ENCODE measurements around the gene ROCK1.
"Not testable (repeated sequence)": the region's sequence is repeated elsewhere in the genome, so short reads cannot be mapped to it uniquely, and the experiment has no call there.

The ROCK1 gene

DNA sequence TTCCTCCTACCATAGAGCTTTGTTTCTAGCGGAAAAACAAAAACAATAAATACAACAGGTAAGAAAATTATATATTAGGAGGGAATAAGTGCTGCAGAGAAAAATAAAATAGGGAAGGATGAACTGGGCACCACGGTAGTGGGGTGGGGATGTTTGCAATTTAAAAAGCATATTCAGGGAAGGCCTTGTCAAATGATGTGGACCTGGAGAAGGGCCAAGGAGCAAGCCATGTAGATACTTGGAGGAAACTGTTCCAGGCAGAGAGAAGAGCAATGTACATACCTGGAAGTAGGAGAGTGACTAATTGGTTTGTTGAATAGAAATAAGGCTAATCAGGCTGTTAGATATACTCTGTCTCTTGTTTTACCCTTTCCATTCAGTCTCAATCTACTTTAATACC is 136.5 kb downstream of the ROCK1 start:
- DNase-seq: no peak
- TF ChIP-seq POLR2A (IDR thresholded peaks at IDR 0.05; ENCODE audit: low read length) (no peak), GATA1 (IDR thresholded peaks at IDR 0.05; ENCODE audit: low read depth, low read length) (no peak)

DNA sequence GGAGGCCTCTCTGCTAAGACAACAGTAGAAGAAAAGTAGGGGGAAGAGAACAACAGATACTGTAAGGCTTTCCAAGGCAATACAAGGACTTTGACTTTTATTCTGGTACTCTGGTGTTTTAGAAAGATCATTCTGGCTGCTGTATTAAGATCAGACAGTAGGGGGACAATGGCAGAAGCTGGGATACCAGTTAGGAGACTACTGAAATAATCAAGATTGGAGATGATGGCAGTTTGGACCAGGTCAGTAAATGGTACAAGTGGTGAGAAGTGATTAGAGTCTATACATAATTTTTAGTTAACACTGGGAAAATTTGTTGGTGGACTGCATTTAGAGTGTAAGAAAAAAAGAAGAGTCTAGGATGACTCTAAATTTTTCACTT is 139.7 kb downstream of the ROCK1 start:
- TF ChIP-seq POLR2A (IDR thresholded peaks at IDR 0.05; ENCODE audit: low read length): no peak
- TF ChIP-seq GATA1 (IDR thresholded peaks at IDR 0.05; ENCODE audit: low read depth, low read length): no peak
- DNase-seq: peak; percentile 49 to 53

DNA sequence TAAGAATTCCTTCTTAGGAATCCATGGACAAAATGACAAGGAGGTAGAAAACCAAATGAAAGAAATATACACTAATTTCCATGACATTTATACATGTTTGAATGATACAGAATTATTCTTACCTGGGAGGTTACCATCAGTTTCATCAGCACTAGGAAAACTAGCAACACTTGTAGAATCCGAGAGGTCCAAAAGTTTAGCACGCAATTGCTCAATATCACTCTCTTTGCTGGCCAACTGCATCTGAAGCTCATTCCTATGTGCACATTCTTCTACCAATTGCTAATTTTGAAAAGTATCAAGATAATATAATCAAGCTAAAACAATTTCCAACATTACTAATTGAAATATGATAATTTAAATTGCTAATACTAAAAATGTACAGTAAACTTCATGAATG is 144.8 kb downstream of the ROCK1 start:
- no peak for DNase-seq
- TF ChIP-seq POLR2A (IDR thresholded peaks at IDR 0.05; ENCODE audit: low read length) (no peak), GATA1 (IDR thresholded peaks at IDR 0.05; ENCODE audit: low read depth, low read length) (no peak)

DNA sequence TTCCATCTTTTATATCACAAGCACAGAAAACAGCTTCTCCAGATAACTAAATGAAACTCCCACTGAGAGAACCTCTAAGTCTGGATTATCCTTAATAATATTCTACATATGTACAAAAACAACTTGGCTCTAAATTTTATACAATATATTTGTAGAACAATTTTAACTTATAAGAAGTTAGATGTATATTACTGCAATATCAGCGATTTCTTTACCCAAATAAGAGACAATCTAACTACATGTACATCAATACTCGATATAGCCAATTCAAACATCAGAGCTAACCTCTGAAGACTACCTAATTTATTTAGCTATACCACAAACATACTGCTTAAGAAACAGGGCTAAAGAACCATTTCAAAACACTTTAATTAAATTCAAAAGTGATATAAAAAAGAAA is 148.6 kb downstream of the ROCK1 start:
- DNase-seq: no peak
- TF ChIP-seq GATA1 (IDR thresholded peaks at IDR 0.05; ENCODE audit: low read depth, low read length) (no peak), POLR2A (IDR thresholded peaks at IDR 0.05; ENCODE audit: low read length) (no peak)

DNA sequence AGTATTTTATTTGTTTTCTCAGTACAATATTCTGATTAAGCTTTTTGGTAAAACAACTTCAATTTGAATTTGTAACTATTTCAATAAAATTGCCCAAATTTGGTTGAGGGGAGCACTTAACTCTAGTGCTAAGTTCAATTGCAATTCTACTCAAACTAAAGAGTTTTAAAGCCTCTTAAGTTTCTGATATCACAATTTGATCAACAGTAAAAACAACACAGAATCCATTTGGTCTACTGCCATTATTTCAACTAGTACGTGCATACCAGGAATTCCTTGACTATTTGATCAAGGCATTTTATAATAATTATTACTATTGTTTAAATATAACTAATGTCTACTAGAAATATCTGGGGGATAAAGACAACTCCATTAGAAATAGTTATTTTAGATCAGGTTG is 150.9 kb downstream of the ROCK1 start:
- DNase-seq: no peak
- TF ChIP-seq GATA1 (IDR thresholded peaks at IDR 0.05; ENCODE audit: low read depth, low read length) (no peak), POLR2A (IDR thresholded peaks at IDR 0.05; ENCODE audit: low read length) (no peak)

DNA sequence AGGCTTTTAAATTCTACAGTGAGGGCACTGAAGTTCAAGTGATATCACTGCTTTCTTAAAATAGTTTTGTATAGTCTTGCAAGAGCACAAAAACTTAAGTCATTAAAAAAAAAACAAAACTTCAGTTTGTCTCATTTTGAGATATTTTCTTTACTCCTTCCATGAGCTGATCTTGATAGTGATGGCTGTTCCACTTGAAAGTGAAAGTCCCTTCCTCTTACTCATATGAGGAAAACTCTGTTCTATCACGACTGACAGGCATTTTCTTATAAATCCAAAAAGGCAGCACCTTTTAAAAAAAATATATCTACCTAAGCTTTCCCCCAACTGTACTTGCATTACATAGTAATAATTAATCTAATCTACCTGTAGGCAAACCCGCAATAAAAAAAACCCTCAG is 160.8 kb downstream of the ROCK1 start:
- DNase-seq: not testable (repeated sequence)
